Gastrocnemius medialis (tissue), 4 donors: ENCODE results near the gene DDX31. TPM values are rescaled to one million over a fixed set of nuclear protein-coding genes. Genes with fewer than 3 reads are reported as not detected.

ENCODE experiments used
- ATAC-seq, 2 donors: fragments of 150-250 bp; one replicate each; pipeline ENCODE4 v1.9.1; 2016
- DNase-seq, 2 donors: peaks; one replicate each; pipeline ENCODE4 v3.0.0-alpha.2; 2019
- H3K27ac ChIP-seq, 4 donors: fragments of 200-600 bp; sonication (generic); 1 replicate in 1 of 4; 2 replicates in 3 of 4; pipeline ENCODE4 v1.5.1; 2016 to 2018; ENCODE audit warnings: mild to moderate bottlenecking in 2 of 4, moderate library complexity in 1 of 4
- H3K27me3 ChIP-seq, 3 donors: fragments of 200-600 bp; sonication (generic) in 2 of 3; 1 replicate in 1 of 3; 2 replicates in 2 of 3; pipeline versions ENCODE4 v1.5.1 to v1.6.0; 2016 to 2019; ENCODE audit warnings: mild to moderate bottlenecking in 1 of 3, moderate library complexity in 1 of 3
- H3K36me3 ChIP-seq, 2 donors: fragments of 200-600 bp; sonication (generic) in 1 of 2; one replicate each; pipeline ENCODE4 v1.5.1; 2017 to 2018
- H3K4me1 ChIP-seq, 2 donors: fragments of 200-600 bp; sonication (generic) in 1 of 2; one replicate each; pipeline ENCODE4 v1.5.1; 2016 to 2017; ENCODE audit warnings: mild to moderate bottlenecking in 2 of 2
- H3K4me3 ChIP-seq, 4 donors: fragments of 200-600 bp; sonication (generic) in 3 of 4; 1 replicate in 1 of 4; 2 replicates in 3 of 4; pipeline ENCODE4 v1.5.1; 2016 to 2019; ENCODE audit warnings: mild to moderate bottlenecking in 2 of 4
- H3K9me3 ChIP-seq, 3 donors: fragments of 200-600 bp; sonication (generic) in 2 of 3; 1 replicate in 1 of 3; 2 replicates in 2 of 3; pipeline ENCODE4 v1.5.1; 2016 to 2019
- CTCF ChIP-seq, 5 experiments: fragments of 450-650 bp in 3 of 5; fragments of 200-600 bp in 2 of 5; sonication (generic) in 2 of 5; IDR thresholded peaks in 4 of 5; conservative IDR thresholded peaks in 1 of 5; 1 replicate in 4 of 5; 2 replicates in 1 of 5; pipeline ENCODE4 v1.5.1; 2016 to 2019; ENCODE audit warnings: antibody characterized with exemption in 5 of 5, mild to moderate bottlenecking in 3 of 5, moderate library complexity in 3 of 5
- POLR2A ChIP-seq, 2 donors: fragments of 450-650 bp; IDR thresholded peaks; one replicate each; pipeline ENCODE4 v1.6.1; 2017; ENCODE audit warnings: antibody characterized with exemption in 2 of 2, mild to moderate bottlenecking in 2 of 2, moderate library complexity in 2 of 2
- in situ Hi-C, 4 donors: fragments of 200-750 bp; cut with MboI; loops; one replicate each; pipeline versions ENCODE4 v1.15.0 to v1.8.0; 2017; ENCODE audit warnings: low sequenced_read_pairs in 4 of 4
- intact Hi-C: fragments of 100-400 bp; cut with DNase I; formaldehyde crosslinking; loops from one replicate; pipeline ENCODE4 v1.15.1; 2023; ENCODE audit warnings: low total_unique reads
- total RNA-seq, 4 donors: library from RNA; depleted of rRNA; stranded (reverse); fragments of >200 nt; gene quantifications; one replicate each; pipeline versions ENCODE4 v1.1.0 to v1.2.3, GENCODE V29; 2016

DDX31 gene
- total RNA-seq, 4 donors from 2014 or later: 5.4 to 8.8 (median 6.4) TPM

- Histone ChIP-seq H3K9me3 (no peaks in the 10 kb centered on the region), H3K27me3 (peaks cover 21 to 33% (median 21%) of the 10 kb centered on the region in 3 donors), H3K4me3 (no peak overlapping the region), H3K36me3 (no peaks in the 10 kb centered on the region), H3K4me1 (no peaks in the 10 kb centered on the region), H3K27ac (no peak overlapping the region)
- in situ Hi-C loops: no loop called here
- no peak for TF ChIP-seq CTCF (IDR thresholded peaks at IDR 0.05 in 4 of 5, conservative IDR thresholded peaks at IDR 0.05 in 1 of 5)
- TF ChIP-seq POLR2A (IDR thresholded peaks at IDR 0.05): no peak
- intact Hi-C loops: no loop called here
- DNase-seq: no peak
- no peak for ATAC-seq
Observed at GRCh38 chr9:132548751-132549640, 120.8 kb downstream of the DDX31 start.

GRCh38 chr9:132547976-132548730 lies 121.6 kb downstream of the DDX31 start:
- Histone ChIP-seq H3K4me3 (no peak overlapping the region), H3K27me3 (peaks cover 21 to 24% (median 21%) of the 10 kb centered on the region in 3 donors), H3K4me1 (no peaks in the 10 kb centered on the region), H3K27ac (no peak overlapping the region), H3K9me3 (no peaks in the 10 kb centered on the region), H3K36me3 (no peaks in the 10 kb centered on the region)
- intact Hi-C loops: no loop called here
- no peak for ATAC-seq
- DNase-seq: no peak
- TF ChIP-seq CTCF (IDR thresholded peaks at IDR 0.05 in 4 of 5, conservative IDR thresholded peaks at IDR 0.05 in 1 of 5): no peak
- TF ChIP-seq POLR2A (IDR thresholded peaks at IDR 0.05): no peak
- in situ Hi-C loops: no loop called here

GRCh38 chr9:132547436-132547835 lies 122.3 kb downstream of the DDX31 start:
- in situ Hi-C loops (no loop called here), intact Hi-C loops (no loop called here)
- ATAC-seq: no peak
- Histone ChIP-seq H3K9me3 (no peaks in the 10 kb centered on the region), H3K36me3 (no peaks in the 10 kb centered on the region), H3K4me1 (no peaks in the 10 kb centered on the region), H3K4me3 (no peak overlapping the region), H3K27me3 (peaks cover 21 to 23% (median 21%) of the 10 kb centered on the region in 3 donors), H3K27ac (no peak overlapping the region)
- no peak for TF ChIP-seq POLR2A (IDR thresholded peaks at IDR 0.05)
- no peak for TF ChIP-seq CTCF (IDR thresholded peaks at IDR 0.05 in 4 of 5, conservative IDR thresholded peaks at IDR 0.05 in 1 of 5)
- no peak for DNase-seq

- H3K9me3 ChIP-seq: no peaks in the 10 kb centered on the region
- intact Hi-C loops: no loop called here
Observed at GRCh38 chr9:132547052-132547431, 122.7 kb downstream of the DDX31 start.

More at GRCh38 chr9:132547052-132547431, 122.7 kb downstream of the DDX31 start:
- ATAC-seq (no peak), DNase-seq (no peak)
- H3K27ac ChIP-seq: no peak overlapping the region
- H3K27me3 ChIP-seq: peaks cover 21 to 23% (median 21%) of the 10 kb centered on the region in 3 donors
- H3K36me3 ChIP-seq: no peaks in the 10 kb centered on the region
- no peak for TF ChIP-seq CTCF (IDR thresholded peaks at IDR 0.05 in 4 of 5, conservative IDR thresholded peaks at IDR 0.05 in 1 of 5)
- H3K4me1 ChIP-seq: no peaks in the 10 kb centered on the region
- H3K4me3 ChIP-seq: no peak overlapping the region
- in situ Hi-C loops: no loop called here
